Measurements from ENCODE around the gene CASP3.

GRCh38 chr4:184674011-184674410 is 24.8 kb upstream of the CASP3 start:
- no peak for TF ChIP-seq CTCF (IDR thresholded peaks at IDR 0.05)
- no peak for TF ChIP-seq POLR2A (IDR thresholded peaks at IDR 0.05)
